ENCODE results near the gene PERP. TPM values are rescaled to one million over a fixed set of nuclear protein-coding genes. Genes with fewer than 3 reads are reported as not detected.
"Not testable (repeated sequence)": the region's sequence is repeated elsewhere in the genome, so short reads cannot be mapped to it uniquely, and the experiment has no call there.

PERP gene
- total RNA-seq, 1 donor from 2014 or later, result 61.9 TPM

GRCh38 chr6:138084904-138085838, 22.0 kb downstream of the PERP start:
- intact Hi-C loops (cut with micrococcal nuclease), result no loop called here
- ATAC-seq (no peak), DNase-seq (no peak)

GRCh38 chr6:138082232-138082631, 25.0 kb downstream of the PERP start:
- intact Hi-C loops (cut with micrococcal nuclease), result no loop called here
- ATAC-seq, result no peak

GRCh38 chr6:138079556-138079955, 27.7 kb downstream of the PERP start:
- ATAC-seq; intact Hi-C loops (cut with micrococcal nuclease); DNase-seq: not testable (repeated sequence)

More at GRCh38 chr6:138082232-138082631, 25.0 kb downstream of the PERP start:
- no peak for DNase-seq

GRCh38 chr6:138078491-138078890, 28.7 kb downstream of the PERP start:
- intact Hi-C loops (cut with micrococcal nuclease), result no loop called here
- ATAC-seq (no peak), DNase-seq (no peak)

GRCh38 chr6:138073264-138073663, 34.0 kb downstream of the PERP start:
- DNase-seq (no peak), ATAC-seq (no peak)
- intact Hi-C loops (cut with micrococcal nuclease), result no loop called here

- ATAC-seq (no peak), DNase-seq (no peak)
- intact Hi-C loops (cut with micrococcal nuclease), result no loop called here
Measured at GRCh38 chr6:138063726-138064125, 43.5 kb downstream of the PERP start.

GRCh38 chr6:138054982-138055381, 52.2 kb downstream of the PERP start:
- DNase-seq, result no peak
- ATAC-seq, result no peak
- intact Hi-C loops (cut with micrococcal nuclease), result no loop called here

- intact Hi-C loops (cut with micrococcal nuclease), result no loop called here
- no peak for DNase-seq
Measured at GRCh38 chr6:138052783-138053182, 54.4 kb downstream of the PERP start.

GRCh38 chr6:138044972-138045371, 62.2 kb downstream of the PERP start:
- ATAC-seq (peak; percentile 89), DNase-seq (no peak)
- intact Hi-C loops (cut with micrococcal nuclease), result no loop called here

More at GRCh38 chr6:138052783-138053182, 54.4 kb downstream of the PERP start:
- ATAC-seq, result no peak

GRCh38 chr6:138044458-138044857, 62.8 kb downstream of the PERP start:
- intact Hi-C loops (cut with micrococcal nuclease), result no loop called here
- DNase-seq, result no peak
- ATAC-seq, result no peak

Other genes with a start within 250 kb of the PERP start
- 9.9 TPM for gene TNFAIP3, start 240.2 kb downstream of the PERP start, total RNA-seq
- gene ARFGEF3, start 54.5 kb upstream of the PERP start, total RNA-seq, result 2.3 TPM
- gene PBOV1, start 111.1 kb upstream of the PERP start, total RNA-seq, result not detected